GM21515 (cell line): ENCODE results near the gene MAP1A.
"Not testable (repeated sequence)": the region's sequence is repeated elsewhere in the genome, so short reads cannot be mapped to it uniquely, and the experiment has no call there.

ENCODE experiments used
- ATAC-seq: cut with Tn5 transposase; IDR thresholded peaks from one replicate; pipeline ENCODE4 v1.9.1; 2021; ENCODE audit not compliant: unreplicated experiment

Gene MAP1A

GRCh38 chr15:43528542-43529007, 11.2 kb downstream of the MAP1A start:
- ATAC-seq, result no peak

GRCh38 chr15:43529141-43529540, 11.7 kb downstream of the MAP1A start:
- ATAC-seq, result no peak

- no peak for ATAC-seq
These were observed 12.4 kb downstream of the MAP1A start for GRCh38 chr15:43529587-43530345.

- no peak for ATAC-seq
These were observed 13.7 kb downstream of the MAP1A start for GRCh38 chr15:43531018-43531670.

GRCh38 chr15:43532826-43533225, 15.4 kb downstream of the MAP1A start:
- ATAC-seq, result not testable (repeated sequence)

- no peak for ATAC-seq
These were observed 17.5 kb downstream of the MAP1A start for GRCh38 chr15:43534897-43535296.

GRCh38 chr15:43538091-43538490, 20.7 kb downstream of the MAP1A start:
- ATAC-seq, result no peak

- no peak for ATAC-seq
These were observed 24.4 kb downstream of the MAP1A start for GRCh38 chr15:43541785-43542184.

GRCh38 chr15:43544266-43544665, 26.9 kb downstream of the MAP1A start:
- no peak for ATAC-seq

GRCh38 chr15:43545426-43545825, 28.0 kb downstream of the MAP1A start:
- no peak for ATAC-seq

GRCh38 chr15:43547539-43547938, 30.1 kb downstream of the MAP1A start:
- ATAC-seq, result no peak

GRCh38 chr15:43550527-43551363, 33.3 kb downstream of the MAP1A start:
- ATAC-seq, result no peak

- no peak for ATAC-seq
These were observed 34.8 kb downstream of the MAP1A start for GRCh38 chr15:43552256-43552655.

- ATAC-seq, result no peak
These were observed 35.6 kb downstream of the MAP1A start for GRCh38 chr15:43552986-43553385.

- ATAC-seq, result not testable (repeated sequence)
These were observed 45.3 kb downstream of the MAP1A start for GRCh38 chr15:43562753-43563152.

- not testable (repeated sequence) for ATAC-seq
These were observed 46.4 kb downstream of the MAP1A start for GRCh38 chr15:43563793-43564192.

GRCh38 chr15:43566615-43567014, 49.2 kb downstream of the MAP1A start:
- ATAC-seq, result not testable (repeated sequence)

GRCh38 chr15:43574607-43575006, 57.2 kb downstream of the MAP1A start:
- ATAC-seq, result not testable (repeated sequence)
